HG03439 (cell line): ENCODE data around the gene SULT4A1.

Experiments used
- ATAC-seq: cut with Tn5 transposase; IDR thresholded peaks from one replicate; pipeline ENCODE4 v1.9.1; 2021; ENCODE audit warnings: mild to moderate bottlenecking, moderate library complexity; ENCODE audit not compliant: unreplicated experiment

The SULT4A1 gene

DNA sequence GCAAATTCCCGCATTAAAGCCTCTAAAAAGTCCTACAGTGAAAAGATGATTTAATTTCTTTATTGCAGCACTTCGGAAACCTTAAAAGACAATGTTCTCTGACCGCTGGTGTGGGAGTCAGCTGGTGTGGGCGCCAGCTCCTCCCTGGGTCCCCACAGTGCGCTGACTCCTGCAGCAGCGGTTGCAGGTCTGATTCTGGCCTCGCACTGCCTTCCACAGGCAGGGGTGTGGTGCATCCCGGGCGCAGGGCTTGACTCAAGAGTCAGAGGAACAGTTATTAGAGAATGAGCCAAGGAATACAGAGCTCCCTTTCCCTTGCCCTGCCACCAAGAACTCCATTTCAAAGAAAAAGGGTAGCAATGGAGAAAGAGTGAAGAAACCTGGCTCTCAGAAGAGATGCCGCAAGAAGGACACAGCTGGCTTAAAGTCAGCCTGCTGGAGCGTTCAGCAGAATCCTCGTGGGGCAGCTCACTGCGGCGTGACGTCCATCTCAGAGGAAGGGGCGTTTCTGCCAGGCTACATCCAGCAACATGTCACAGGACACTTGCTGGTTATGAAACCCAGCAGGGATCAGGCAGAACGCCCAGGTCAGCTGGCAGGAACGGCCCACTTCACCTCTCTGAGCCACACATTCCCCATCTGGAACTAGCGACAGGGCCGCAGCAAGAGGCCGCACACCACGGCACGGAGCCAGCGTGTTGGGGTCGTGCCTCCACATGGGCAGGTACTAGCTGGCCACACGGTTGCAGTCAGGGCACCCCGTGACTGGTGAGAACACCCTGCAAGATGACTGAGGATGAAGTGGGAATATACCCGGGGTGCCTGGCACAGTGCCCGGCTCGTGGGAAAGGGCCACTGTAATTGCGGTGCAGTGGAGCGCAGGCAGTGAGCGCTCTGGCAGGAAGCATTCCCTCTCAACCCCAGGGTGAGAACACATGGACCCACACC lies 32.1 kb downstream of the SULT4A1 start:
- no peak for ATAC-seq

DNA sequence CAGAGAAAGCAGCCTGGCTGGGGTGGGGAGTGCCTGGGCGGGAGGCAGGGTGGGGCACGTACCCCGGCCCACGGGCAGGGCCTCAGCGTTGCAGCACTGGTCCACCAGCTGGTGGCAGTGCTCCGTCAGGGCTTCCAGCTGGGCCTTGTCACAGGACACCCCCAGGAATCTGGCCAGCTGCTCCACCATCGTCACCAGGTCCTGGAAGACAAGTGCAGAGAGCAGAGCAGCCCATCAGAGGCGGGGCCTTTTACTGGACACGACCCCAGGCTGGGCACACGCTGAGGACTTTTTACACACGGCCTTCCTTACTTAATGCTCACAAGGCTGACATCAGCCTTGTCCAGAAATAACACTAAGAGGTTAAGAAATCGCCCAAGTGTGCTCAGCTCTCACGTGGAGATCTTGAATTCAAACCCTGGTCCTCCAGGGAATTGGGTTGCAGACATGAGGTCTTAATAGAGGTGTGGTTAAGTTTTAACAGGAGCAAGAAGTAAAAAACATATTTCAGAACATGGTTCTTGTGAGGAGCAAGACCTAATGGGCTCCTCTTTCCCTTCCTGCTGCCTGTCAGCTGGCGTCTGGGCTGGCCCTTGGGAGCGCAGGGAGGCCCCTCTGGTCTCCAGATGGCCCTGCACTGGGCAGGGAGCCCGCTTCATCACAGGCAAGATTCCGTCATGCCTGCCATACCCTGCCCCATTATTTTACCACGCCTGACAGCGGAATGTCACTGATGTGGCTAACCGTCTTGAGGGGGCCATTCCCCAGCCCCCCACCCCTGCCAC lies 33.1 kb downstream of the SULT4A1 start:
- no peak for ATAC-seq

GRCh38 chr22:43828725-43828997 lies 33.7 kb downstream of the SULT4A1 start:
- no peak for ATAC-seq

DNA sequence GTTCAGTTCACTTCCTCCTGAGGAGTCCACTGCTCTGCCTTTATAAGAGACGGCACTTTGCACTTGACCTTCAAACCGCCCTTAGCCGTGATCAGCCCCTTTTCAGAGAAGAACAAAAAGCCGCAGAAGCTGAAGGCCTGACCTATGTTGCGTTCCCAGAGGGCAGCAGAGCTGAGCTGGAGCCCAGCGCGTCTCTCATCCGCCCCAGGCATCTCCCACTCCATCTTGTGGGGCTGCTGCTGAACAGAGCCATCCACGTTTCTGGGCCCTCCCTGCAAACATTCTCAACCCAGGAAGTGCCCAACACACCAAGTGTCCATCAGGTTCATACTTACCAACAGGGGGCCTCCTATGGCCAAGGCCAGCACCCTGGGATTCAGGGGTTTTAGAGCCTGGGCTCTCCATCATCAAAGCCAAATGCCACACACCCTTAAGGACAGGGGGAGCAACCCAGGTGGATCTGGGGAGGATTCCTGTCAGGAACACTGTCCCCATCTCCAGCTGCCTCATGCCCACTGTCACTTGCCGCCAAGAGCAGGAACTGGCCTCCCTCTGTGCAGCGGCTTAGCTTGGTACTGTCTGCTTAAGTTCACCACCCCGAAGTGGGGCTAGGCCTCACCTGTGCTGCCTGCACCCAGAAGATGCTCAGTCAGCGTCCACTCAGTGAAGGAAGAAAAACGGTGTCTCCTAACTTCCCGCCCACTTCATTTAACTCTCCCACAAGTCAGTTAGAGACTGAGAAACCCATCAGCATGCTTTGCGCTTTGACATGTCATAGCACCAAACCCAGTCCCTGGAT lies 34.2 kb downstream of the SULT4A1 start:
- no peak for ATAC-seq

GRCh38 chr22:43827003-43827735 lies 35.1 kb downstream of the SULT4A1 start:
- ATAC-seq: no peak

- ATAC-seq: no peak
These were observed 35.9 kb downstream of the SULT4A1 start for GRCh38 chr22:43826142-43827002.

DNA sequence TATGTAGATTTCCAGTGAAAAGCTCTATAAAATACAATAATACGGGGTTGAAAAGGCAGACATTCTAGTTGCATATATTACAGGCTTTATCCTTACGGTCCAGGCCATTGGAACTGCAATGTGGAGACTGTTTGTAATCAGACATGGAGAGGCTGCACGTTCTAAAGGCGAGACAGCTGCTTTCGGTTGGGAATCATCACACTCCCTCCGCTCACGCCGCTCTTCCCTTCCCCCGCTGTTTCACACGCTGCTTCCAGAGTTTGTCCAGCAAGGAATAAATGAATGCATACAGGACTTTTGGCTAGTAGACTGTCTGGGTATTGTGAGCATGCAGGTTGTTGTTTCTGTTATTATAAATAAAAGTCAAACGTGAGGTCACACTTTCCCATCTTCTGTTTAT lies 36.7 kb downstream of the SULT4A1 start:
- ATAC-seq: no peak

GRCh38 chr22:43824724-43825420 lies 37.4 kb downstream of the SULT4A1 start:
- ATAC-seq: no peak

DNA sequence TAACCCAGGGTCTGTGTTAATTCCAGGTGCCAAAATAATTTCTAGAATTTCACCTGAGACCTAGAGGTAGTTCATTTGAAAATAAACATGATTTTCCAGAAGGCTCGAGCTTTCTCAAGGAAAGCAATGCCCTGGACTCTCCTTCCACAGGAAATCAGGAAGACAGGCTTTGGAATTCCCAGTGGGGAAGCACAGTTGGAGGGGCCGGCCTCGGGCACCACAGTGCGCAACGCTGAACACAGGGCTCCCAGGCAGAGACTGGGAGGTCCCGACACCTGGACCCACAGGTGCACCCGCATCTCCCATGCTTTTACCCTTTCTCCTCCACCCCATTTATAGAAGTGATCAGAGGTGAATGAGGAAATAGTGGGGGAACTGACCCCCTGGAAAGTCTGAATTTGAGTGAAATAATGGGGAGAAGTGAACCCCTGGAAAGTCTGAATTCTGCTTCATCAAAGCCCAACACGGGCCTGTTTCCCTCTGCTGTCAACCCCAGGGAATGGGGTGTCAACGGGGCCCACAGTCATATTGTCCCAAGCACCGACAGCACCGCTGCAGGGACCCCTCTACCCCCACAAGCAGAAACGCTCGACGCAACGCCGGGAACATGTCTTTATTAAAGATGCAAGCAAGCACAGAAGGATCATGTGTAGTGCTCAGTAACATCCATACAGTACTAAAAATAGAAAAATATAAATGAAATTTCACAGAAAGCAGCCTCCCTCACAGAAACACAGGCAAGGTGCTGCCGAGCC lies 38.2 kb downstream of the SULT4A1 start:
- ATAC-seq: no peak

DNA sequence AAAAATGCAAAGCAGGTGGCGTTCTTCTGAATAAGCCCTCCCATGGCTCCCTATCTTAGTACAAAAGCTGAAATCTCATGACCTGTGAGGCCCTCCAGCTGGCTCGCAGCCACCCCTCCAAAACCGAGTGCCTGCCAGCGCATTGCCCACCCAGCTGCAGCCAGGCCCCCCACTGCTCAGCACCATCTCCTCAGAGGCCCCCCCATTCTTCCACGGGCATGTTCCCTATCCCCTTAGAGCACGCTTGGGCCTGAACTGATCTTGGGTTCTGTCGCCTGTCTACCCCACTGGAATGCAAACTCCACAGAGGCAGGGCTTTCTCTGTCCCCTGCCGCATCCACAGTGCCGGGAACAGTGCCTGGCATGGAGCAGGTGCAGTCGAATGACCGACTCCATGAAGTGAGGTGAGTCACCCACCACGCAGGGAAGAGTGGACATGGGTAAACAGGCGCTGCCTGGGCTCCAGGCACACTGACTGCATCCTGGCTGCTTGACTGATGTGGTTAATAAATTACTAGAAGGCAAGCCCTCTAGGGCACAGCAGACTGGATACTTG lies 38.9 kb downstream of the SULT4A1 start:
- ATAC-seq: no peak

GRCh38 chr22:43821606-43822425 lies 40.5 kb downstream of the SULT4A1 start:
- ATAC-seq: no peak

- no peak for ATAC-seq
These were observed 41.5 kb downstream of the SULT4A1 start for GRCh38 chr22:43820651-43821305.

- no peak for ATAC-seq
These were observed 42.2 kb downstream of the SULT4A1 start for GRCh38 chr22:43819931-43820640.

GRCh38 chr22:43819421-43819921 lies 42.8 kb downstream of the SULT4A1 start:
- no peak for ATAC-seq

GRCh38 chr22:43818981-43819380 lies 43.3 kb downstream of the SULT4A1 start:
- ATAC-seq: no peak

GRCh38 chr22:43817402-43817801 lies 44.9 kb downstream of the SULT4A1 start:
- no peak for ATAC-seq
